Renal cortical epithelial cell (primary cell): Measurements from ENCODE around the gene CDC42BPG. TPM values are rescaled to one million over a fixed set of nuclear protein-coding genes. Genes with fewer than 3 reads are reported as not detected.
A peak's percentile ranks its signal among the peaks of the same experiment; 100 is the strongest.

Source experiments
- DNase-seq: peaks from one replicate; pipeline ENCODE4 v3.0.0-alpha.2; 2011; ENCODE audit warnings: low read depth
- total RNA-seq: library from RNA; depleted of rRNA; stranded (reverse); fragments of >200 nt; gene quantifications from 2 replicates; pipeline ENCODE4 v1.2.3, GENCODE V29; 2014

The CDC42BPG gene
- total RNA-seq, 1 donor from 2014 or later, result 8.7 TPM

- DNase-seq, result no peak
Measured at GRCh38 chr11:64805481-64805880, 39.0 kb downstream of the CDC42BPG start.

- DNase-seq, result no peak
Measured at GRCh38 chr11:64804346-64805210, 39.9 kb downstream of the CDC42BPG start.

GRCh38 chr11:64803846-64804345 is 40.6 kb downstream of the CDC42BPG start:
- no peak for DNase-seq

GRCh38 chr11:64803158-64803845 is 41.2 kb downstream of the CDC42BPG start, which contains the start of gene MAP4K2:
Gene MAP4K2, minus strand, starts transcription at chr11:64803214. Its CDS starts 65 bp downstream, at chr11:64803149.
- peak; percentile 53 for DNase-seq

- DNase-seq, result no peak
Measured at GRCh38 chr11:64802370-64803157, 41.9 kb downstream of the CDC42BPG start.

GRCh38 chr11:64801561-64802369 is 42.7 kb downstream of the CDC42BPG start:
- DNase-seq, result no peak

- no peak for DNase-seq
Measured at GRCh38 chr11:64801158-64801464, 43.3 kb downstream of the CDC42BPG start.

- no peak for DNase-seq
Measured at GRCh38 chr11:64800303-64801157, 43.9 kb downstream of the CDC42BPG start.

- no peak for DNase-seq
Measured at GRCh38 chr11:64799623-64800302, 44.7 kb downstream of the CDC42BPG start.

GRCh38 chr11:64799256-64799622 is 45.2 kb downstream of the CDC42BPG start:
- DNase-seq, result no peak

GRCh38 chr11:64796757-64797541 is 47.5 kb downstream of the CDC42BPG start:
- DNase-seq, result no peak

- DNase-seq, result no peak
Measured at GRCh38 chr11:64796047-64796756, 48.3 kb downstream of the CDC42BPG start.

- DNase-seq, result no peak
Measured at GRCh38 chr11:64794526-64794925, 49.9 kb downstream of the CDC42BPG start.

- DNase-seq, result no peak
Measured at GRCh38 chr11:64793271-64794160, 50.9 kb downstream of the CDC42BPG start.

- DNase-seq, result no peak
Measured at GRCh38 chr11:64792482-64792881, 52.0 kb downstream of the CDC42BPG start.

- no peak for DNase-seq
Measured at GRCh38 chr11:64791781-64792291, 52.6 kb downstream of the CDC42BPG start.
